Measurements from ENCODE around the gene RALGAPA1. TPM values are rescaled to one million over a fixed set of nuclear protein-coding genes. Genes with fewer than 3 reads are reported as not detected.

RALGAPA1 gene
- total and polyA plus RNA-seq, 4 donors: 64.9 to 189 (median 86.1) TPM

- Histone ChIP-seq H3K4me3 (ENCODE audit: low read depth, low read length) (no peak overlapping the region), H3K36me3 (ENCODE audit: control insufficient read depth, insufficient read depth, low read length) (peaks cover 10% of the 10 kb centered on the region), H3K27ac (ENCODE audit: low read depth, low read length) (no peak overlapping the region), H3K27me3 (ENCODE audit: control insufficient read depth, insufficient read depth, low read length) (no peaks in the 10 kb centered on the region), H3K4me1 (ENCODE audit: control insufficient read depth, insufficient read depth, low read length) (no peaks in the 10 kb centered on the region), H3K9me3 (ENCODE audit: control insufficient read depth, insufficient read depth, low read length) (peaks cover 2% of the 10 kb centered on the region)
- no CpG with 5 or more reads among the region's 3 CpGs for WGBS (ENCODE audit: insufficient coverage)
- DNase-seq (ENCODE audit: low read depth in 4 of 6, low spot score in 6 of 6): no peak
These were observed 96.6 kb downstream of the RALGAPA1 start for GRCh38 chr14:35712466-35712865.

- Histone ChIP-seq H3K27ac (ENCODE audit: low read depth, low read length) (no peak overlapping the region), H3K4me3 (ENCODE audit: low read depth, low read length) (no peak overlapping the region), H3K36me3 (ENCODE audit: control insufficient read depth, insufficient read depth, low read length) (peaks cover 4% of the 10 kb centered on the region), H3K9me3 (ENCODE audit: control insufficient read depth, insufficient read depth, low read length) (no peaks in the 10 kb centered on the region), H3K27me3 (ENCODE audit: control insufficient read depth, insufficient read depth, low read length) (no peaks in the 10 kb centered on the region), H3K4me1 (ENCODE audit: control insufficient read depth, insufficient read depth, low read length) (no peaks in the 10 kb centered on the region)
- no peak for DNase-seq (ENCODE audit: low read depth in 4 of 6, low spot score in 6 of 6)
- 100% methylated on average over 1 of the region's 1 CpG for WGBS (ENCODE audit: insufficient coverage)
These were observed 101.0 kb downstream of the RALGAPA1 start for GRCh38 chr14:35708062-35708461.

- Histone ChIP-seq H3K27me3 (ENCODE audit: control insufficient read depth, insufficient read depth, low read length) (no peaks in the 10 kb centered on the region), H3K36me3 (ENCODE audit: control insufficient read depth, insufficient read depth, low read length) (no peaks in the 10 kb centered on the region), H3K9me3 (ENCODE audit: control insufficient read depth, insufficient read depth, low read length) (no peaks in the 10 kb centered on the region), H3K4me3 (ENCODE audit: low read depth, low read length) (no peak overlapping the region), H3K27ac (ENCODE audit: low read depth, low read length) (no peak overlapping the region), H3K4me1 (ENCODE audit: control insufficient read depth, insufficient read depth, low read length) (no peaks in the 10 kb centered on the region)
- DNase-seq (ENCODE audit: low read depth in 4 of 6, low spot score in 6 of 6): no peak
- WGBS (ENCODE audit: insufficient coverage): no CpG with 5 or more reads among the region's 2 CpGs
These were observed 103.5 kb downstream of the RALGAPA1 start for GRCh38 chr14:35705636-35706035.

- H3K4me1 ChIP-seq (ENCODE audit: control insufficient read depth, insufficient read depth, low read length): no peaks in the 10 kb centered on the region
- no peaks in the 10 kb centered on the region for H3K36me3 ChIP-seq (ENCODE audit: control insufficient read depth, insufficient read depth, low read length)
- no peak for DNase-seq (ENCODE audit: low read depth in 4 of 6, low spot score in 6 of 6)
- no peak overlapping the region for H3K4me3 ChIP-seq (ENCODE audit: low read depth, low read length)
- H3K27ac ChIP-seq (ENCODE audit: low read depth, low read length): no peak overlapping the region
- no peaks in the 10 kb centered on the region for H3K9me3 ChIP-seq (ENCODE audit: control insufficient read depth, insufficient read depth, low read length)
- H3K27me3 ChIP-seq (ENCODE audit: control insufficient read depth, insufficient read depth, low read length): no peaks in the 10 kb centered on the region
These were observed 104.2 kb downstream of the RALGAPA1 start for GRCh38 chr14:35704793-35705493.

GRCh38 chr14:35701531-35701930 lies 107.6 kb downstream of the RALGAPA1 start:
- H3K36me3 ChIP-seq (ENCODE audit: control insufficient read depth, insufficient read depth, low read length): no peaks in the 10 kb centered on the region
- H3K27ac ChIP-seq (ENCODE audit: low read depth, low read length): no peak overlapping the region
- H3K4me1 ChIP-seq (ENCODE audit: control insufficient read depth, insufficient read depth, low read length): no peaks in the 10 kb centered on the region
- no peaks in the 10 kb centered on the region for H3K9me3 ChIP-seq (ENCODE audit: control insufficient read depth, insufficient read depth, low read length)
- no peak for DNase-seq (ENCODE audit: low read depth in 4 of 6, low spot score in 6 of 6)
- WGBS (ENCODE audit: insufficient coverage): 88% methylated on average over 3 of the region's 4 CpGs
- H3K4me3 ChIP-seq (ENCODE audit: low read depth, low read length): no peak overlapping the region
- no peaks in the 10 kb centered on the region for H3K27me3 ChIP-seq (ENCODE audit: control insufficient read depth, insufficient read depth, low read length)

GRCh38 chr14:35699791-35700444 lies 109.2 kb downstream of the RALGAPA1 start:
- Histone ChIP-seq H3K27ac (ENCODE audit: low read depth, low read length) (no peak overlapping the region), H3K36me3 (ENCODE audit: control insufficient read depth, insufficient read depth, low read length) (no peaks in the 10 kb centered on the region), H3K4me1 (ENCODE audit: control insufficient read depth, insufficient read depth, low read length) (no peaks in the 10 kb centered on the region), H3K27me3 (ENCODE audit: control insufficient read depth, insufficient read depth, low read length) (no peaks in the 10 kb centered on the region), H3K4me3 (ENCODE audit: low read depth, low read length) (no peak overlapping the region), H3K9me3 (ENCODE audit: control insufficient read depth, insufficient read depth, low read length) (no peaks in the 10 kb centered on the region)
- 91% methylated on average over 3 of the region's 5 CpGs for WGBS (ENCODE audit: insufficient coverage)
- no peak for DNase-seq (ENCODE audit: low read depth in 4 of 6, low spot score in 6 of 6)

- no CpG with 5 or more reads among the region's 3 CpGs for WGBS (ENCODE audit: insufficient coverage)
- H3K27ac ChIP-seq (ENCODE audit: low read depth, low read length): no peak overlapping the region
- H3K4me1 ChIP-seq (ENCODE audit: control insufficient read depth, insufficient read depth, low read length): no peaks in the 10 kb centered on the region
- no peak overlapping the region for H3K4me3 ChIP-seq (ENCODE audit: low read depth, low read length)
- no peaks in the 10 kb centered on the region for H3K36me3 ChIP-seq (ENCODE audit: control insufficient read depth, insufficient read depth, low read length)
- no peaks in the 10 kb centered on the region for H3K9me3 ChIP-seq (ENCODE audit: control insufficient read depth, insufficient read depth, low read length)
- DNase-seq (ENCODE audit: low read depth in 4 of 6, low spot score in 6 of 6): no peak
- no peaks in the 10 kb centered on the region for H3K27me3 ChIP-seq (ENCODE audit: control insufficient read depth, insufficient read depth, low read length)
These were observed 112.5 kb downstream of the RALGAPA1 start for GRCh38 chr14:35696575-35696974.

- Histone ChIP-seq H3K4me1 (ENCODE audit: control insufficient read depth, insufficient read depth, low read length) (no peaks in the 10 kb centered on the region), H3K36me3 (ENCODE audit: control insufficient read depth, insufficient read depth, low read length) (no peaks in the 10 kb centered on the region), H3K27ac (ENCODE audit: low read depth, low read length) (no peak overlapping the region), H3K4me3 (ENCODE audit: low read depth, low read length) (no peak overlapping the region), H3K27me3 (ENCODE audit: control insufficient read depth, insufficient read depth, low read length) (no peaks in the 10 kb centered on the region), H3K9me3 (ENCODE audit: control insufficient read depth, insufficient read depth, low read length) (no peaks in the 10 kb centered on the region)
- no peak for DNase-seq (ENCODE audit: low read depth in 4 of 6, low spot score in 6 of 6)
- WGBS (ENCODE audit: insufficient coverage): 100% methylated on average over 3 of the region's 3 CpGs
These were observed 113.0 kb downstream of the RALGAPA1 start for GRCh38 chr14:35696119-35696518.

GRCh38 chr14:35695647-35696046 lies 113.4 kb downstream of the RALGAPA1 start:
- no peaks in the 10 kb centered on the region for H3K4me1 ChIP-seq (ENCODE audit: control insufficient read depth, insufficient read depth, low read length)
- no CpG with 5 or more reads among the region's 1 CpG for WGBS (ENCODE audit: insufficient coverage)
- no peak overlapping the region for H3K4me3 ChIP-seq (ENCODE audit: low read depth, low read length)
- no peaks in the 10 kb centered on the region for H3K9me3 ChIP-seq (ENCODE audit: control insufficient read depth, insufficient read depth, low read length)
- H3K27me3 ChIP-seq (ENCODE audit: control insufficient read depth, insufficient read depth, low read length): no peaks in the 10 kb centered on the region
- DNase-seq (ENCODE audit: low read depth in 4 of 6, low spot score in 6 of 6): no peak
- no peak overlapping the region for H3K27ac ChIP-seq (ENCODE audit: low read depth, low read length)
- no peaks in the 10 kb centered on the region for H3K36me3 ChIP-seq (ENCODE audit: control insufficient read depth, insufficient read depth, low read length)

GRCh38 chr14:35695072-35695471 lies 114.0 kb downstream of the RALGAPA1 start:
- Histone ChIP-seq H3K4me1 (ENCODE audit: control insufficient read depth, insufficient read depth, low read length) (no peaks in the 10 kb centered on the region), H3K9me3 (ENCODE audit: control insufficient read depth, insufficient read depth, low read length) (no peaks in the 10 kb centered on the region), H3K36me3 (ENCODE audit: control insufficient read depth, insufficient read depth, low read length) (no peaks in the 10 kb centered on the region), H3K27me3 (ENCODE audit: control insufficient read depth, insufficient read depth, low read length) (no peaks in the 10 kb centered on the region), H3K27ac (ENCODE audit: low read depth, low read length) (no peak overlapping the region), H3K4me3 (ENCODE audit: low read depth, low read length) (no peak overlapping the region)
- 100% methylated on average over 1 of the region's 1 CpG for WGBS (ENCODE audit: insufficient coverage)
- no peak for DNase-seq (ENCODE audit: low read depth in 4 of 6, low spot score in 6 of 6)
